Measurements from ENCODE around the gene TIMELESS. TPM values are rescaled to one million over a fixed set of nuclear protein-coding genes. Genes with fewer than 3 reads are reported as not detected.

TIMELESS gene
- total and polyA plus RNA-seq, 9 of the 15 experiments (the other 6 are each of a cell fraction or from before 2014, with no cell fraction given), result 11.9 to 59.2 (median 35.8) TPM

DNA sequence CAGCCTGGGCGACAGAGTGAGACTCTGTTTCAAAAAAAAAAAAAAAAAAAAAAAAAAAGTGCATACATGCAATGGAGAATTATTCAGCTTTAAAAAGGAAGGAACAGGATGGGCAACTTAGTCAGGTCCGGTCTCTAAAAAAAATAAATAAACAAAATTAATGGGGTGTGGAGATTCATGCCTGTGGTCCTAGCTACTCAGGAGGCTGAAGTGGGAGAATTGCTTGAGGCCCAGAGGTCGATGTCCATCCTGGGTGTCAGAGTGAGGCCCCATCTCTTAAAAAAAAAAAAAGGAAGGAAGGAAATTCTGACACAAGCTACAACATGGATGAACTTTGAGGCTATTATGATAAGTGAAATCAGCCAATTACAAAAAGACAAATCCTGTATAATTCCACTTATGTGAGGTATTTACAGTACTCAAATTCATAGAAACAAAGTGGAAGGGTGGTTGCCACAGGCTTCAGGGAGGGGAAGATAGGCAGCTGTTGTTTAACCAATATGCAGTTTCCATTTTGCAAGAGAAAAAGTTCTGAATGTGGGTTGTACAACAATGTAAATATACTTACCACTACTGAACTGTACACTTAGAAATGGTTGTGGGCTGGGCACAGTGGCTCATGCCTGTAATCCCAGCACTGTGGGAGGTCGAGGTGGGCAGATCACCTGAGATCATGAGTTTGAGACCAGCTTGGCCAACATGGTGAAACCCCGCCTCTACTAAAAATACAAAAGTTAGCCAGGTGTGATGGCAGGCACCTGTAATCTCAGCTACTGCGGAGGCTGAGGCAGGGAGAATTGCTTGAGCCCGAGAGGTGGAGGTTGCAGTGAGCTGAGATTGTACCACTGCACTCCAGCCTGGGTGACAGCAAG, 74.3 kb downstream of the TIMELESS start (continued):
- TF ChIP-seq, protein P1, sequence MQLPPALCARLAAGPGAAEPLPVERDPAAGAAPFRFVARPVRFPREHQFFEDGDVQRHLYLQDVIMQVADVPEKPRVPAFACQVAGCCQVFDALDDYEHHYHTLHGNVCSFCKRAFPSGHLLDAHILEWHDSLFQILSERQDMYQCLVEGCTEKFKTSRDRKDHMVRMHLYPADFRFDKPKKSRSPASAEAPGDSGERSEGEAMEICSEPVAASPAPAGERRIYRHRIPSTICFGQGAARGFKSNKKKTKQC (CRISPR knock-in tag; IDR thresholded peaks at IDR 0.05), result no peak

DNA sequence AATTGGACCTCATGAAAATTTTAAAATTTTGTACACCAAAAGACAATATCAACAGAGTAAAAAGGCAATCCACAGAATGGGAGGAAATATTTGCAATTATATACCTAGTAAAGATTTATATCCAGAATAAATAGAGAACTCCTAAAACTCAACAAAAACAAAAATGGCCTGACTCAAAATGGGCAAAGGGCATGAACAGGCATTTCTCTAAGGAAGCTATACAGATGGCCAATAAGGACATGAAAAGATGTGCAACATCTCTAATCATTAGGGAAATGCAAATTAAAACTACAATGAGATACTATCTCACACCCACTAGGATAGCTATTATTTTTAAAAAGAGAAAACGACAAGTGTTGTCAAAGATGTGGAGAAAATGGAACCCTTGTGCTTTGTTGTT, 75.7 kb downstream of the TIMELESS start:
- Histone ChIP-seq H3K36me3 (ENCODE audit: control insufficient read depth, insufficient read depth, low read length) (no peaks in the 10 kb centered on the region), H3K79me2 (ENCODE audit: control insufficient read depth, insufficient read depth, low read length) (no peaks in the 10 kb centered on the region), H3K9me3 (replicated peaks; ENCODE audit: control insufficient read depth, insufficient read depth, low read depth, low read length) (no peaks in the 10 kb centered on the region), H3K4me2 (ENCODE audit: insufficient read depth, low read length) (no peak overlapping the region), H3K27ac (ENCODE audit: extremely low read depth, low read depth, low read length) (no peak overlapping the region), H2AFZ (ENCODE audit: low read depth, low read length) (no peak overlapping the region), H4K20me1 (replicated peaks; ENCODE audit: control insufficient read depth, insufficient read depth, low read length) (no peaks in the 10 kb centered on the region), H3K4me1 (replicated peaks in 1 of 2; ENCODE audit: control insufficient read depth in 2 of 2, insufficient read depth in 2 of 2, low read length in 2 of 2) (peaks cover 20 to 24% of the 10 kb centered on the region in 2 experiments; a peak in 4 of 5 replicates), H3K4me3 (no peak overlapping the region), H3K27me3 (ENCODE audit: control insufficient read depth in 2 of 2, insufficient read depth in 2 of 2, low read length in 2 of 2) (no peaks in the 10 kb centered on the region), H3K9ac (ENCODE audit: insufficient read depth in 1 of 2, low read depth in 2 of 2, low read length in 2 of 2) (no peak overlapping the region), H3K9me1 (ENCODE audit: control insufficient read depth, insufficient read depth, low read length) (no peaks in the 10 kb centered on the region)
- DNase-seq (ENCODE audit: extremely low read depth in 1 of 4, low spot score in 3 of 4) (no peak), FAIRE-seq (no peak), ATAC-seq (no peak)
- intact Hi-C loops (cut with micrococcal nuclease) (no loop called here), in situ Hi-C loops (cut with MboI) (no loop called here)
- no TSS peak for BruUV-seq (replicated peaks)
- ChIA-PET POLR2A (interaction anchor here (0.5 to 1.2 kb wide), 2 partner anchors 10 to 12 kb away, joined by 3 to 5 read pairs; no protein-coding TSS in a partner anchor), CTCF (ENCODE audit: low intra/inter-chr PET ratio) (no interaction called here)
- WGBS (ENCODE audit: insufficient coverage, low coverage, missing lambda C conversion rate), result 57% methylated on average over 1 of the region's 1 CpG
- no peak for TF ChIP-seq FOXK2 (conservative IDR thresholded peaks at IDR 0.05 in 1 of 2, IDR thresholded peaks at IDR 0.05 in 1 of 2; ENCODE audit: low read depth in 2 of 2)
- TF ChIP-seq MBD2 (IDR thresholded peaks at IDR 0.05; ENCODE audit: borderline replicate concordance, low read depth), result no peak
- TF ChIP-seq ZNF551 (CRISPR knock-in tag; IDR thresholded peaks at IDR 0.05), result no peak
- TF ChIP-seq, protein P2, sequence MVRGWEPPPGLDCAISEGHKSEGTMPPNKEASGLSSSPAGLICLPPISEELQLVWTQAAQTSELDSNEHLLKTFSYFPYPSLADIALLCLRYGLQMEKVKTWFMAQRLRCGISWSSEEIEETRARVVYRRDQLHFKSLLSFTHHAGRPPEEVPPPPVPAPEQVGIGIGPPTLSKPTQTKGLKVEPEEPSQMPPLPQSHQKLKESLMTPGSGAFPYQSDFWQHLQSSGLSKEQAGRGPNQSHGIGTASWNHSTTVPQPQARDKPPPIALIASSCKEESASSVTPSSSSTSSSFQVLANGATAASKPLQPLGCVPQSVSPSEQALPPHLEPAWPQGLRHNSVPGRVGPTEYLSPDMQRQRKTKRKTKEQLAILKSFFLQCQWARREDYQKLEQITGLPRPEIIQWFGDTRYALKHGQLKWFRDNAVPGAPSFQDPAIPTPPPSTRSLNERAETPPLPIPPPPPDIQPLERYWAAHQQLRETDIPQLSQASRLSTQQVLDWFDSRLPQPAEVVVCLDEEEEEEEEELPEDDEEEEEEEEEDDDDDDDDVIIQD (CRISPR knock-in tag; IDR thresholded peaks at IDR 0.05), result no peak
- TF ChIP-seq HMG20A (CRISPR knock-in tag; conservative IDR thresholded peaks at IDR 0.05), result no peak
- TF ChIP-seq TRIM24 (IDR thresholded peaks at IDR 0.05), result peak in 1 of 2 experiments; percentile 41; a peak in 1 of 4 replicates
- TF ChIP-seq, protein P3, sequence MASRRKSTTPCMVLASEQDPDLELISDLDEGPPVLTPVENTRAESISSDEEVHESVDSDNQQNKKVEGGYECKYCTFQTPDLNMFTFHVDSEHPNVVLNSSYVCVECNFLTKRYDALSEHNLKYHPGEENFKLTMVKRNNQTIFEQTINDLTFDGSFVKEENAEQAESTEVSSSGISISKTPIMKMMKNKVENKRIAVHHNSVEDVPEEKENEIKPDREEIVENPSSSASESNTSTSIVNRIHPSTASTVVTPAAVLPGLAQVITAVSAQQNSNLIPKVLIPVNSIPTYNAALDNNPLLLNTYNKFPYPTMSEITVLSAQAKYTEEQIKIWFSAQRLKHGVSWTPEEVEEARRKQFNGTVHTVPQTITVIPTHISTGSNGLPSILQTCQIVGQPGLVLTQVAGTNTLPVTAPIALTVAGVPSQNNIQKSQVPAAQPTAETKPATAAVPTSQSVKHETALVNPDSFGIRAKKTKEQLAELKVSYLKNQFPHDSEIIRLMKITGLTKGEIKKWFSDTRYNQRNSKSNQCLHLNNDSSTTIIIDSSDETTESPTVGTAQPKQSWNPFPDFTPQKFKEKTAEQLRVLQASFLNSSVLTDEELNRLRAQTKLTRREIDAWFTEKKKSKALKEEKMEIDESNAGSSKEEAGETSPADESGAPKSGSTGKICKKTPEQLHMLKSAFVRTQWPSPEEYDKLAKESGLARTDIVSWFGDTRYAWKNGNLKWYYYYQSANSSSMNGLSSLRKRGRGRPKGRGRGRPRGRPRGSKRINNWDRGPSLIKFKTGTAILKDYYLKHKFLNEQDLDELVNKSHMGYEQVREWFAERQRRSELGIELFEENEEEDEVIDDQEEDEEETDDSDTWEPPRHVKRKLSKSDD (conservative IDR thresholded peaks at IDR 0.05; ENCODE audit: low read length), result no peak
- no peak for TF ChIP-seq BRD9 (IDR thresholded peaks at IDR 0.05; ENCODE audit: low read depth, partially characterized antibody)
- TF ChIP-seq, protein P4, sequence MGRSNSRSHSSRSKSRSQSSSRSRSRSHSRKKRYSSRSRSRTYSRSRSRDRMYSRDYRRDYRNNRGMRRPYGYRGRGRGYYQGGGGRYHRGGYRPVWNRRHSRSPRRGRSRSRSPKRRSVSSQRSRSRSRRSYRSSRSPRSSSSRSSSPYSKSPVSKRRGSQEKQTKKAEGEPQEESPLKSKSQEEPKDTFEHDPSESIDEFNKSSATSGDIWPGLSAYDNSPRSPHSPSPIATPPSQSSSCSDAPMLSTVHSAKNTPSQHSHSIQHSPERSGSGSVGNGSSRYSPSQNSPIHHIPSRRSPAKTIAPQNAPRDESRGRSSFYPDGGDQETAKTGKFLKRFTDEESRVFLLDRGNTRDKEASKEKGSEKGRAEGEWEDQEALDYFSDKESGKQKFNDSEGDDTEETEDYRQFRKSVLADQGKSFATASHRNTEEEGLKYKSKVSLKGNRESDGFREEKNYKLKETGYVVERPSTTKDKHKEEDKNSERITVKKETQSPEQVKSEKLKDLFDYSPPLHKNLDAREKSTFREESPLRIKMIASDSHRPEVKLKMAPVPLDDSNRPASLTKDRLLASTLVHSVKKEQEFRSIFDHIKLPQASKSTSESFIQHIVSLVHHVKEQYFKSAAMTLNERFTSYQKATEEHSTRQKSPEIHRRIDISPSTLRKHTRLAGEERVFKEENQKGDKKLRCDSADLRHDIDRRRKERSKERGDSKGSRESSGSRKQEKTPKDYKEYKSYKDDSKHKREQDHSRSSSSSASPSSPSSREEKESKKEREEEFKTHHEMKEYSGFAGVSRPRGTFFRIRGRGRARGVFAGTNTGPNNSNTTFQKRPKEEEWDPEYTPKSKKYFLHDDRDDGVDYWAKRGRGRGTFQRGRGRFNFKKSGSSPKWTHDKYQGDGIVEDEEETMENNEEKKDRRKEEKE (IDR thresholded peaks at IDR 0.05; ENCODE audit: borderline replicate concordance in 1 of 2, control insufficient read depth in 1 of 2, low read depth in 2 of 2, low read length in 1 of 2), result no peak
